Astrocyte (in vitro differentiated cells and primary cell): ENCODE measurements around the gene USP35.

ENCODE experiments used
- EZH2 ChIP-seq: IDR thresholded peaks from 2 replicates; pipeline ENCODE4 v1.6.1; 2012; ENCODE audit warnings: mild to moderate bottlenecking, low read length, inconsistent platforms; ENCODE audit not compliant: insufficient read depth
- TF ChIP-seq, protein P1 (sequence below): IDR thresholded peaks from 2 replicates; pipeline ENCODE4 v1.5.1; 2011; ENCODE audit warnings: low read depth, mild to moderate bottlenecking, inconsistent platforms, low read length, moderate library complexity; ENCODE audit not compliant: insufficient read depth

DNA sequence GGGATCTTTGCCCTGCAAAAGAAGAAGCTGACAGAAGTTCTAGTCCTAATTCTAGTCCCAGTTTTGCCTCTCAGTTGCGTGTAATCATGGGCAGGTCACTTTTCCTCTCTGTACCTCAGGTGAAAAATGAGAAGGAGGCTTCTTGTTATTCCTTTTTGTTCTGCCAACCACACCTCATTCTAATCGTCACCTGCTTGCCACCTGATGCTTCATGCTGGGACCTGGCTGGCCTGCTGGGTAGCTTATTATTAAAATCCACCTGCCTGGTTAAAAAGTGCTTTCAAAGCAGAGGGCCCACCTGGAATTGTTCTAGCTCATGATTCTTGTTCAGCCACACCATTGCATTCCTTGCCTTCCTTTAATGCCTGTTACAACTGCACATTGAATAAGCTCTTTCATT is 40.9 kb upstream of the USP35 start:
- TF ChIP-seq, protein P1, sequence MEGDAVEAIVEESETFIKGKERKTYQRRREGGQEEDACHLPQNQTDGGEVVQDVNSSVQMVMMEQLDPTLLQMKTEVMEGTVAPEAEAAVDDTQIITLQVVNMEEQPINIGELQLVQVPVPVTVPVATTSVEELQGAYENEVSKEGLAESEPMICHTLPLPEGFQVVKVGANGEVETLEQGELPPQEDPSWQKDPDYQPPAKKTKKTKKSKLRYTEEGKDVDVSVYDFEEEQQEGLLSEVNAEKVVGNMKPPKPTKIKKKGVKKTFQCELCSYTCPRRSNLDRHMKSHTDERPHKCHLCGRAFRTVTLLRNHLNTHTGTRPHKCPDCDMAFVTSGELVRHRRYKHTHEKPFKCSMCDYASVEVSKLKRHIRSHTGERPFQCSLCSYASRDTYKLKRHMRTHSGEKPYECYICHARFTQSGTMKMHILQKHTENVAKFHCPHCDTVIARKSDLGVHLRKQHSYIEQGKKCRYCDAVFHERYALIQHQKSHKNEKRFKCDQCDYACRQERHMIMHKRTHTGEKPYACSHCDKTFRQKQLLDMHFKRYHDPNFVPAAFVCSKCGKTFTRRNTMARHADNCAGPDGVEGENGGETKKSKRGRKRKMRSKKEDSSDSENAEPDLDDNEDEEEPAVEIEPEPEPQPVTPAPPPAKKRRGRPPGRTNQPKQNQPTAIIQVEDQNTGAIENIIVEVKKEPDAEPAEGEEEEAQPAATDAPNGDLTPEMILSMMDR, result no peak
- no peak for TF ChIP-seq EZH2
